HL-60 (cell line): Measurements from ENCODE around the gene CTNND2.

Source experiments
- DNase-seq, 2 experiments: peaks; one replicate each; pipeline ENCODE4 v3.0.0-alpha.2; 2010 to 2020; ENCODE audit warnings: low read depth in 1 of 2, low spot score in 1 of 2
- H3K27ac ChIP-seq: fragments of 250-450 bp; sonication (Bioruptor Pico); replicated peaks from 2 replicates; pipeline ENCODE4 v1.5.1; 2020; ENCODE audit warnings: mild to moderate bottlenecking, moderate library complexity
- H3K27me3 ChIP-seq: fragments of 250-450 bp; sonication (Bioruptor Pico); 2 replicates; pipeline ENCODE4 v1.5.1; 2021; ENCODE audit warnings: mild to moderate bottlenecking, moderate library complexity; ENCODE audit not compliant: insufficient read depth, poor library complexity, severe bottlenecking
- H3K4me3 ChIP-seq: replicated peaks from 2 replicates; pipeline ENCODE4 v1.5.1; 2011; ENCODE audit warnings: mild to moderate bottlenecking, control low read depth, low read length; ENCODE audit not compliant: insufficient read depth
- GABPA ChIP-seq: IDR thresholded peaks from 2 replicates; pipeline ENCODE4 v1.6.1; 2012; ENCODE audit warnings: low read depth
- POLR2AphosphoS5 ChIP-seq: IDR thresholded peaks from 2 replicates; pipeline ENCODE4 v1.6.1; 2012; ENCODE audit warnings: low read depth
- SPI1 ChIP-seq: IDR thresholded peaks from 2 replicates; pipeline ENCODE4 v1.6.1; 2012; ENCODE audit warnings: low read depth, mild to moderate bottlenecking, borderline replicate concordance
- TF ChIP-seq, protein P1 (sequence below): IDR thresholded peaks from 2 replicates; pipeline ENCODE4 v1.6.1; 2012; ENCODE audit warnings: low read depth; ENCODE audit not compliant: insufficient replicate concordance
- TF ChIP-seq, protein P2 (sequence below): IDR thresholded peaks from one replicate; pipeline ENCODE4 v1.5.1; 2011; ENCODE audit warnings: low read length, control low read depth, inconsistent platforms; ENCODE audit not compliant: insufficient read depth

CTNND2 gene

DNA sequence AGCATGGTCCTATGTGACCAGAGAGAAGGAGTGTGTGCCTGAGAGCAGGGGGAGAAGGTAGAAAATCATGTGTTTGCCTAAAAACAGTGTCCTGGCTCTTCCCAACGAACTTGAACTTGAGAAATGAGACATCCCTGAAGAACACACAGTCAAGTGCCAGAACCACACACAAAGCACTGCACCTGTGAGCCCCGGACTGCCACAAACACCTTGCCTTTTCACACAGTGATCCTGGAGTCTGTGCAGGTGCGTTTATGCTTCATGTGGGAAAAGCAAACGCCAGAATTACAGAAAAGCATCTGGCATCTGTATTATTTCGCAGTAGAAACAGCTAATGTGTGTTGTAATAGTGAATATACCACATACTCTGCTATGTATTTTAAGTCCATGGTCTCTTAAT lies 9.3 kb downstream of the CTNND2 start:
- no peaks in the 10 kb centered on the region for H3K27me3 ChIP-seq
- no peak for DNase-seq
- TF ChIP-seq GABPA (no peak), SPI1 (no peak), POLR2AphosphoS5 (no peak)
- TF ChIP-seq, protein P1, sequence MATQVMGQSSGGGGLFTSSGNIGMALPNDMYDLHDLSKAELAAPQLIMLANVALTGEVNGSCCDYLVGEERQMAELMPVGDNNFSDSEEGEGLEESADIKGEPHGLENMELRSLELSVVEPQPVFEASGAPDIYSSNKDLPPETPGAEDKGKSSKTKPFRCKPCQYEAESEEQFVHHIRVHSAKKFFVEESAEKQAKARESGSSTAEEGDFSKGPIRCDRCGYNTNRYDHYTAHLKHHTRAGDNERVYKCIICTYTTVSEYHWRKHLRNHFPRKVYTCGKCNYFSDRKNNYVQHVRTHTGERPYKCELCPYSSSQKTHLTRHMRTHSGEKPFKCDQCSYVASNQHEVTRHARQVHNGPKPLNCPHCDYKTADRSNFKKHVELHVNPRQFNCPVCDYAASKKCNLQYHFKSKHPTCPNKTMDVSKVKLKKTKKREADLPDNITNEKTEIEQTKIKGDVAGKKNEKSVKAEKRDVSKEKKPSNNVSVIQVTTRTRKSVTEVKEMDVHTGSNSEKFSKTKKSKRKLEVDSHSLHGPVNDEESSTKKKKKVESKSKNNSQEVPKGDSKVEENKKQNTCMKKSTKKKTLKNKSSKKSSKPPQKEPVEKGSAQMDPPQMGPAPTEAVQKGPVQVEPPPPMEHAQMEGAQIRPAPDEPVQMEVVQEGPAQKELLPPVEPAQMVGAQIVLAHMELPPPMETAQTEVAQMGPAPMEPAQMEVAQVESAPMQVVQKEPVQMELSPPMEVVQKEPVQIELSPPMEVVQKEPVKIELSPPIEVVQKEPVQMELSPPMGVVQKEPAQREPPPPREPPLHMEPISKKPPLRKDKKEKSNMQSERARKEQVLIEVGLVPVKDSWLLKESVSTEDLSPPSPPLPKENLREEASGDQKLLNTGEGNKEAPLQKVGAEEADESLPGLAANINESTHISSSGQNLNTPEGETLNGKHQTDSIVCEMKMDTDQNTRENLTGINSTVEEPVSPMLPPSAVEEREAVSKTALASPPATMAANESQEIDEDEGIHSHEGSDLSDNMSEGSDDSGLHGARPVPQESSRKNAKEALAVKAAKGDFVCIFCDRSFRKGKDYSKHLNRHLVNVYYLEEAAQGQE = no peak
- TF ChIP-seq, protein P2, sequence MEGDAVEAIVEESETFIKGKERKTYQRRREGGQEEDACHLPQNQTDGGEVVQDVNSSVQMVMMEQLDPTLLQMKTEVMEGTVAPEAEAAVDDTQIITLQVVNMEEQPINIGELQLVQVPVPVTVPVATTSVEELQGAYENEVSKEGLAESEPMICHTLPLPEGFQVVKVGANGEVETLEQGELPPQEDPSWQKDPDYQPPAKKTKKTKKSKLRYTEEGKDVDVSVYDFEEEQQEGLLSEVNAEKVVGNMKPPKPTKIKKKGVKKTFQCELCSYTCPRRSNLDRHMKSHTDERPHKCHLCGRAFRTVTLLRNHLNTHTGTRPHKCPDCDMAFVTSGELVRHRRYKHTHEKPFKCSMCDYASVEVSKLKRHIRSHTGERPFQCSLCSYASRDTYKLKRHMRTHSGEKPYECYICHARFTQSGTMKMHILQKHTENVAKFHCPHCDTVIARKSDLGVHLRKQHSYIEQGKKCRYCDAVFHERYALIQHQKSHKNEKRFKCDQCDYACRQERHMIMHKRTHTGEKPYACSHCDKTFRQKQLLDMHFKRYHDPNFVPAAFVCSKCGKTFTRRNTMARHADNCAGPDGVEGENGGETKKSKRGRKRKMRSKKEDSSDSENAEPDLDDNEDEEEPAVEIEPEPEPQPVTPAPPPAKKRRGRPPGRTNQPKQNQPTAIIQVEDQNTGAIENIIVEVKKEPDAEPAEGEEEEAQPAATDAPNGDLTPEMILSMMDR = no peak
- no peak overlapping the region for H3K4me3 ChIP-seq
- H3K27ac ChIP-seq = no peak overlapping the region

DNA sequence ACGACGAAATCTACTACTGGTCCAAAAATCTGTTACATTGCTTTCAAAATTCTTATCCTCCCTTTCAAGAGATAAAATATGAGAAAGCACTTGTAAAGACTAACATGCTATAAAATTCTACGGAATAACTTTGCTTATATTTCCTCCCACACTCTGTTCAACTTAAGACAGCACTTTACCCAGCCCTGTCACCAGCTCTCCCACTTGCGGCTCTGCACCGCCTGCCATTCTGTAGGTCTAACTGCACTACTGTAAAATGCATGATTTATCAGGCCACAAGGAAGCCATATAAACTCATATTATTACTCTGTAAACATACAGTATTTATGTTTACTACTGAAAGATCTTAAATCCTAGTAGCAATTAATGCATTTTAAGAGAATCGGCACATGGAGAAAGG lies 11.4 kb downstream of the CTNND2 start:
- no peak for DNase-seq
- Histone ChIP-seq H3K27ac (no peak overlapping the region), H3K4me3 (no peak overlapping the region), H3K27me3 (no peaks in the 10 kb centered on the region)
- TF ChIP-seq, protein P1 = no peak
- no peak for TF ChIP-seq SPI1
- TF ChIP-seq POLR2AphosphoS5 = no peak
- no peak for TF ChIP-seq GABPA
- TF ChIP-seq, protein P2 = no peak

DNA sequence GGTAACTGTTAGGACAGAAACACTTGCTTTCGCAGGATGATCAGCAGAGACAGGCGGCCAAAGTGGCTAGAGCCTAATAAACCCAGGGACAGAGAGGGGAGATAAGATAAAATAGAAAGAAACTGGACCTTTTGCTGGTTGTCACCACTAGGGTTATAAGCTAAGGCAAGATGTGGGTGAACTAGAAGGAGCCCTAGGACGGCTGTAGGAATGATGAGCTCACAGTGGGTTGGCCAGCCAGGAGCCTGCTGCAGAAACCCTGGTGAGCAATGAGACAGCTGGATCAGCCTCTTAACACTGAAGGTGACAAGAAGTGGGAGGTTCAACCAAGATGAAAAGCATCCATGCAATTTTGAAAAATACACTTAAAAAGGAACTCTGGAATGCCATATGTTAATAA lies 13.5 kb downstream of the CTNND2 start:
- H3K27me3 ChIP-seq = no peaks in the 10 kb centered on the region
- no peak for DNase-seq
- TF ChIP-seq POLR2AphosphoS5 (no peak), GABPA (no peak), SPI1 (no peak)
- TF ChIP-seq, protein P2 = no peak
- TF ChIP-seq, protein P1 = no peak
- H3K4me3 ChIP-seq = no peak overlapping the region
- no peak overlapping the region for H3K27ac ChIP-seq
